ENCODE results near the gene HS2ST1. TPM values are rescaled to one million over a fixed set of nuclear protein-coding genes. Genes with fewer than 3 reads are reported as not detected.

Gene HS2ST1
- total and polyA plus RNA-seq, 2 experiments from 2014 or later, result 6.7 to 17.1 TPM

GRCh38 chr1:87030740-87031690 is 116.6 kb downstream of the HS2ST1 start (continued):
- TF ChIP-seq ZNF462 (CRISPR knock-in tag; IDR thresholded peaks at IDR 0.05) (no peak), NANOG (IDR thresholded peaks at IDR 0.05; ENCODE audit: borderline replicate concordance) (no peak), ZNF114 (CRISPR knock-in tag; IDR thresholded peaks at IDR 0.05) (no peak)
- TF ChIP-seq, protein P1, sequence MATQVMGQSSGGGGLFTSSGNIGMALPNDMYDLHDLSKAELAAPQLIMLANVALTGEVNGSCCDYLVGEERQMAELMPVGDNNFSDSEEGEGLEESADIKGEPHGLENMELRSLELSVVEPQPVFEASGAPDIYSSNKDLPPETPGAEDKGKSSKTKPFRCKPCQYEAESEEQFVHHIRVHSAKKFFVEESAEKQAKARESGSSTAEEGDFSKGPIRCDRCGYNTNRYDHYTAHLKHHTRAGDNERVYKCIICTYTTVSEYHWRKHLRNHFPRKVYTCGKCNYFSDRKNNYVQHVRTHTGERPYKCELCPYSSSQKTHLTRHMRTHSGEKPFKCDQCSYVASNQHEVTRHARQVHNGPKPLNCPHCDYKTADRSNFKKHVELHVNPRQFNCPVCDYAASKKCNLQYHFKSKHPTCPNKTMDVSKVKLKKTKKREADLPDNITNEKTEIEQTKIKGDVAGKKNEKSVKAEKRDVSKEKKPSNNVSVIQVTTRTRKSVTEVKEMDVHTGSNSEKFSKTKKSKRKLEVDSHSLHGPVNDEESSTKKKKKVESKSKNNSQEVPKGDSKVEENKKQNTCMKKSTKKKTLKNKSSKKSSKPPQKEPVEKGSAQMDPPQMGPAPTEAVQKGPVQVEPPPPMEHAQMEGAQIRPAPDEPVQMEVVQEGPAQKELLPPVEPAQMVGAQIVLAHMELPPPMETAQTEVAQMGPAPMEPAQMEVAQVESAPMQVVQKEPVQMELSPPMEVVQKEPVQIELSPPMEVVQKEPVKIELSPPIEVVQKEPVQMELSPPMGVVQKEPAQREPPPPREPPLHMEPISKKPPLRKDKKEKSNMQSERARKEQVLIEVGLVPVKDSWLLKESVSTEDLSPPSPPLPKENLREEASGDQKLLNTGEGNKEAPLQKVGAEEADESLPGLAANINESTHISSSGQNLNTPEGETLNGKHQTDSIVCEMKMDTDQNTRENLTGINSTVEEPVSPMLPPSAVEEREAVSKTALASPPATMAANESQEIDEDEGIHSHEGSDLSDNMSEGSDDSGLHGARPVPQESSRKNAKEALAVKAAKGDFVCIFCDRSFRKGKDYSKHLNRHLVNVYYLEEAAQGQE (IDR thresholded peaks at IDR 0.05; ENCODE audit: unreplicated experiment), result no peak
- TF ChIP-seq, protein P2, sequence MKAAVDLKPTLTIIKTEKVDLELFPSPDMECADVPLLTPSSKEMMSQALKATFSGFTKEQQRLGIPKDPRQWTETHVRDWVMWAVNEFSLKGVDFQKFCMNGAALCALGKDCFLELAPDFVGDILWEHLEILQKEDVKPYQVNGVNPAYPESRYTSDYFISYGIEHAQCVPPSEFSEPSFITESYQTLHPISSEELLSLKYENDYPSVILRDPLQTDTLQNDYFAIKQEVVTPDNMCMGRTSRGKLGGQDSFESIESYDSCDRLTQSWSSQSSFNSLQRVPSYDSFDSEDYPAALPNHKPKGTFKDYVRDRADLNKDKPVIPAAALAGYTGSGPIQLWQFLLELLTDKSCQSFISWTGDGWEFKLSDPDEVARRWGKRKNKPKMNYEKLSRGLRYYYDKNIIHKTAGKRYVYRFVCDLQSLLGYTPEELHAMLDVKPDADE (IDR thresholded peaks at IDR 0.05), result no peak
